Bronchial epithelial cell (primary cell): ENCODE results near the gene DNAH1. TPM values are rescaled to one million over a fixed set of nuclear protein-coding genes. Genes with fewer than 3 reads are reported as not detected.

ENCODE experiments used
- DNase-seq: peaks from one replicate; pipeline ENCODE4 v3.0.0-alpha.2; 2010; ENCODE audit warnings: low read depth
- FAIRE-seq: peaks from 2 replicates; lab custom pipeline; 2011; peaks lifted over from hg19 to GRCh38; lab: Jason Lieb, UNC
- H3K27me3 ChIP-seq: 2 replicates; pipeline ENCODE4 v1.5.1; 2011; ENCODE audit warnings: low read length; ENCODE audit not compliant: control insufficient read depth, insufficient read depth
- H3K36me3 ChIP-seq: 2 replicates; pipeline ENCODE4 v1.5.1; 2011; ENCODE audit warnings: low read length; ENCODE audit not compliant: control insufficient read depth, insufficient read depth
- H3K4me3 ChIP-seq: 2 replicates; pipeline ENCODE4 v1.5.1; 2011; ENCODE audit warnings: mild to moderate bottlenecking, low read depth, low read length, control low read depth
- total RNA-seq: library from RNA; depleted of rRNA; stranded (reverse); fragments of >200 nt; gene quantifications from 2 replicates; pipeline ENCODE4 v1.2.1, GENCODE V29; 2014
- TF ChIP-seq, protein P1 (sequence below): IDR thresholded peaks from 2 replicates; pipeline ENCODE4 v1.5.1; 2011; ENCODE audit warnings: mild to moderate bottlenecking, moderate library complexity, low read length, control low read depth, inconsistent platforms; ENCODE audit not compliant: insufficient read depth, severe bottlenecking

DNAH1 gene
- total RNA-seq, 1 donor from 2014 or later, result 0.79 TPM

GRCh38 chr3:52305926-52306325, 10.2 kb upstream of the DNAH1 start:
- no peak for FAIRE-seq
- H3K36me3 ChIP-seq, result no peaks in the 10 kb centered on the region

GRCh38 chr3:52306978-52307377, 9.1 kb upstream of the DNAH1 start:
- no peaks in the 10 kb centered on the region for H3K36me3 ChIP-seq
- TF ChIP-seq, protein P1, sequence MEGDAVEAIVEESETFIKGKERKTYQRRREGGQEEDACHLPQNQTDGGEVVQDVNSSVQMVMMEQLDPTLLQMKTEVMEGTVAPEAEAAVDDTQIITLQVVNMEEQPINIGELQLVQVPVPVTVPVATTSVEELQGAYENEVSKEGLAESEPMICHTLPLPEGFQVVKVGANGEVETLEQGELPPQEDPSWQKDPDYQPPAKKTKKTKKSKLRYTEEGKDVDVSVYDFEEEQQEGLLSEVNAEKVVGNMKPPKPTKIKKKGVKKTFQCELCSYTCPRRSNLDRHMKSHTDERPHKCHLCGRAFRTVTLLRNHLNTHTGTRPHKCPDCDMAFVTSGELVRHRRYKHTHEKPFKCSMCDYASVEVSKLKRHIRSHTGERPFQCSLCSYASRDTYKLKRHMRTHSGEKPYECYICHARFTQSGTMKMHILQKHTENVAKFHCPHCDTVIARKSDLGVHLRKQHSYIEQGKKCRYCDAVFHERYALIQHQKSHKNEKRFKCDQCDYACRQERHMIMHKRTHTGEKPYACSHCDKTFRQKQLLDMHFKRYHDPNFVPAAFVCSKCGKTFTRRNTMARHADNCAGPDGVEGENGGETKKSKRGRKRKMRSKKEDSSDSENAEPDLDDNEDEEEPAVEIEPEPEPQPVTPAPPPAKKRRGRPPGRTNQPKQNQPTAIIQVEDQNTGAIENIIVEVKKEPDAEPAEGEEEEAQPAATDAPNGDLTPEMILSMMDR, result no peak
- H3K27me3 ChIP-seq, result no peaks in the 10 kb centered on the region
- DNase-seq (no peak), FAIRE-seq (no peak)
- H3K4me3 ChIP-seq, result no peak overlapping the region

More at GRCh38 chr3:52305926-52306325, 10.2 kb upstream of the DNAH1 start:
- TF ChIP-seq, protein P1, result no peak
- Histone ChIP-seq H3K27me3 (no peaks in the 10 kb centered on the region), H3K4me3 (no peak overlapping the region)
- no peak for DNase-seq

DNA sequence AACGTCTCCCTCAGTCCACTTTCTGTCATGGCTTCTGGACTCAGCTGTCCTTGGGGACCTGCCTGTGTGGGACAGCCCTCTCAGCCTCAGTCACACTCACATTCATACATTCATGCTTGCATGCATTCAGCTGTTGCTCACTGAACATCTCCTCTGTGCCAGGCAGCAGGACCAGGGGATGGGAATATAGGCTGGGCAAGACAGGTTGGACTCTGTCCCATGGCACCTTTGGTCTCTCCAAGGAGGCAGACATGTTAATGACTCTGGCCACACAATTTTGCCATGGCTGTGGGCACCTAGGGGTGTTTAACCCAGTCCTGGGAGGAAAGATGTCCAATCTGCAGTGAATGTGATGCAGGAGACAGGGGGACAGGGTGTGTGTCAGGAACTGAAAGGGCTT, 7.8 kb upstream of the DNAH1 start:
- DNase-seq, result no peak
- no peaks in the 10 kb centered on the region for H3K27me3 ChIP-seq
- TF ChIP-seq, protein P1, result no peak
- FAIRE-seq, result no peak
- no peak overlapping the region for H3K4me3 ChIP-seq
- no peaks in the 10 kb centered on the region for H3K36me3 ChIP-seq

DNA sequence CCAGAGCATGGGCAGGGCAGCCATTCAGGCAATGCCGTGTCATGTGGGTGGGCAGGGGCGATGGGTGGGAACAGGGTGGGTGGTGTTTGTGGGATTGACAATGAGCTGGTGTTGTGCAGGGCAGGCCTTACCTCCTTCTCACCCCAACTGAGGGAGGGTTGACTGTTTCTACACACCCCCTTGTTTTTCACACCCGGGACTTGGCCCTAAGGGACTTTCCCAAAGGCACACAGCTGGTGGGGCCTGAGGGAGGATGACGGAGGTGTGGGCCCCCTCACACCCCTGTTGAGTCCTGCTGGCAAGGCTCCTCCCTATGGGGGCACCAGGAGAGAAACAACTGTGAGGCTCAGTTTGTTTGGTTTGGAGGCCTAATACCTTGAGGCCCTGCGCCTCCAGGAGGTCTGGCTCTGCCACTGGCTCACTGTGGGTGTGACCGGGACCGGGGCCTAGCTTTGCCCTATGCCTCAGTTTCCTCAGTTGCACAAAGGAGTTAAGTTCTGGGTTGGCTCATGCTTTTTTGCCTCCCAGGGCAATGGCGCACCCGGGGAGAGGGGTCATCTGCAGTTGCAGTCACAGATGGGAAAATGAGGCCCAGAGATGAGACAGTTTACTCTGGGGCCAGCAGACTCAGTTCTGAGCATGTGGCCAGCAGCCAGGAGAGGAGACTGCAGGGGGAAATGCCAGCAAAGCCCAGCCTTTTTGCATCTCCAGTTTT, 5.1 kb upstream of the DNAH1 start:
- no peak for FAIRE-seq
- Histone ChIP-seq H3K36me3 (no peaks in the 10 kb centered on the region), H3K27me3 (no peaks in the 10 kb centered on the region), H3K4me3 (no peak overlapping the region)
- no peak for DNase-seq
- TF ChIP-seq, protein P1, result no peak

DNA sequence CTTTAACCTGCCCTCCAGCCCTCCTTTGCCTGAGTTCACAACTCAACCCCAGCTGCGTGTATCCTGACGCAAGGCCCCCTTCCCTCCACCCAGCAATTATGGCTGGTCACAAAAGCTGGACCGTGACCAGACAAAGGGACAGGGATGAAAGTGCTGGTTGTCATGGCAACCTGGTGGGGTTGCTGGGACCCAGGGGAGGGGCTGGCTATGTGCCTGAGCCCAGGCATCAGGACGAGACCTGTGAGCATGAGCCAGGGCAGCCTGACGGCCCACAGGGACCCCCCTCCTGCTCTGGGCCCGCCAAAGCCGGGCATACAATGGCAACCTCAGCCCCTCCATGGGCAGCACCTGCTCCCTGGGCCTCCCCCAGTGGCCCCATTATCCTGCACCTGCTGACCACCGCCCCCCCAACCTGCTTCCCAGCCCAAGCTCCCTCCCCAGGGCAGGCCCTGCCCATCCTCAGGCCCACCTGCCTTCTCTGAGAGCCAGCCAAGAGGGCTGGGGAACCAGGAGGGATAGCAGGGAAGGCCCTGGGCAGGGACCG, 4.5 kb upstream of the DNAH1 start:
- DNase-seq (no peak), FAIRE-seq (no peak)
- TF ChIP-seq, protein P1, result no peak
- H3K4me3 ChIP-seq, result no peak overlapping the region
- H3K27me3 ChIP-seq, result no peaks in the 10 kb centered on the region
- no peaks in the 10 kb centered on the region for H3K36me3 ChIP-seq
